ENCODE data around the gene SKOR1. TPM values are rescaled to one million over a fixed set of nuclear protein-coding genes. Genes with fewer than 3 reads are reported as not detected.

The SKOR1 gene
- total RNA-seq, 1 experiment from 2014 or later: 0.22 TPM

DNA sequence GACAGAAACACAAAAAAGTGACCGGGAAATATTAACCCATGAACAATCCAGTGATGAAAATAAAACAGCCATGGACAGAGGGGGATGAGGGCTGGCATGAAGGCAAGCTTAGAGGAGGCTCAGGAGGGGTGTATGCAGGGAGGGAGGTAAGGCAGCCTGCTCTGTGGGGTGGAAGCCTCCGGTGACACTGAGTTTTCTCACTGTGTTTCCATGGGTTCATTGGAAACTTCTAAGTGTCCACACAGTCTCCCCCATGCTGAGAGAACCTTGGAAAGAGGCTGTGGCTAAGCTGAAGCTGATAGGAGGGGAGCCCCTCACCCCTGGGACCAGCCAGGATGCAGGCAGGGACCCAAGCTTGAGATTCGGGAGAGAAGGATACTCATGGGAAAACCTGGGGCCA lies 6.8 kb upstream of the SKOR1 start:
- POLR2A ChIA-PET: no interaction called here
- TF ChIP-seq, protein P1, sequence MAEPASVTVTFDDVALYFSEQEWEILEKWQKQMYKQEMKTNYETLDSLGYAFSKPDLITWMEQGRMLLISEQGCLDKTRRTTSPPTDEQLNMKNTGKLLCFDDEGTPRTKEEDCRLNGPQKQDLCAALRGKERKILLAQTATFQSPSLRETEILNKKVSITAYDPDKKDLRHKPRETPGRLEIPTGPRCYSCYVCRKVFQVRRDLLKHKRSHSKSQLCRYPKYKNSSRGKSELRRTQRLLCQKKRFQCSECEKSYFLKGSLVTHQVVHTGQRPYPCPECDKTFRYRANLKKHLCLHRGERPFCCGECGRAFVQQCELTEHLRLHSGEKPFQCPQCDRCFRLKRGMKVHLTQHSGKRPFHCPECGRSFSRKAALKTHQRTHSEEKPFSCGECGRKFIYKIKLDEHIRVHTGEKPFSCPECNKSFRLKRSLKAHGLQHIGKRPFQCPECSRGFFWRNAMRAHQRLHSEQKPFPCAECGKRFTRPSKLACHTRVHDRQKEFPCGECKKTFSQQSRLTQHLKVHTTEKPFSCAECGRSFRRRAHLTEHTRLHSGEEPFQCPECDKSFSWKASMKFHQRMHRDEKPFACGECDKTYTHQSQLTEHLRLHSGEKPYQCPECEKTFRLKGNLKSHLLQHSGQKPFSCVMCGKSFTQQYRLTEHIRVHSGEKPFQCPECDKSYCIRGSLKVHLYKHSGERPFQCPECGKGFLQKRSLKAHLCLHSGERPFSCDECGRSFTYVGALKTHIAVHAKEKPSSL (CRISPR knock-in tag; conservative IDR thresholded peaks at IDR 0.05): no peak
- no peak for TF ChIP-seq KAT7 (CRISPR knock-in tag; IDR thresholded peaks at IDR 0.05; ENCODE audit: borderline replicate concordance)
- no peak for ATAC-seq
- H3K36me3 Mint-ChIP-seq: peaks cover 4% of the 10 kb centered on the region
- peaks cover 78% of the 10 kb centered on the region for H3K27me3 Mint-ChIP-seq (ENCODE audit: low read depth)
- DNase-seq (ENCODE audit: low spot score): peak; percentile 3
- H3K27ac Mint-ChIP-seq: no peak overlapping the region
- H3K4me1 Mint-ChIP-seq: peaks cover 33% of the 10 kb centered on the region
- H3K4me3 Mint-ChIP-seq: no peak overlapping the region
- H3K9me3 Mint-ChIP-seq: peaks cover 13% of the 10 kb centered on the region
- CTCF ChIA-PET: interaction anchor here (3.1 to 4.0 kb wide), 2 partner anchors 14 to 317 kb away, joined by 10 to 16 read pairs; no protein-coding TSS in a partner anchor

DNA sequence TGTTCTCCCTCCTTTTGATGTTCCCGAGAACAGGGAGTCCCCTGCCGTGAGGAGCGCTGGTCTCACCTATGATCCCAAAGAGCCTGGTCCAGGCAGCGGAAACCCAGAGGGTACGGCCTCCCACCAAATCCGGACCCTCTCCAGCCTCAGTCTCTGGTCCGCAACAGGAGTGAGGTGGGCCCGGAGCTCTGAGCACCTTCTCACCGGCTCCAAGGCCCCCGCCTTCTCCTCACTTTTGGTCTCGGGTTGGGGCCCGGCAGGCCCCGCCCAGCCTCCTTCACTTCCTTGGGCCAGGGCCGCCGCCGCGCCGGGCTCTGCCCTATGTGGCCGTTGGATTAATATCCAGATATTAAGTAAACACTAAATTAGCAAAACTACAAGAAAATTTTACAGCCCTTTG lies 5.7 kb upstream of the SKOR1 start:
- TF ChIP-seq FOXP1 (CRISPR knock-in tag; IDR thresholded peaks at IDR 0.05; ENCODE audit: borderline replicate concordance) (0 out of 2 replicates have a peak, but pooled peaks have one; percentile 24), NR1H2 (CRISPR knock-in tag; IDR thresholded peaks at IDR 0.05) (no peak)
- ChIA-PET CTCF (interaction anchor here (3.1 to 4.0 kb wide), 2 partner anchors 13 to 318 kb away, joined by 10 to 16 read pairs; no protein-coding TSS in a partner anchor), POLR2A (no interaction called here)
- peaks cover 41% of the 10 kb centered on the region for H3K4me1 Mint-ChIP-seq
- ATAC-seq (no peak), DNase-seq (ENCODE audit: low spot score) (no peak)
- peak overlapping the region; percentile 60 for H3K4me3 Mint-ChIP-seq
- peaks cover 13% of the 10 kb centered on the region for H3K9me3 Mint-ChIP-seq
- no peak overlapping the region for H3K27ac Mint-ChIP-seq
- peaks cover 89% of the 10 kb centered on the region for H3K27me3 Mint-ChIP-seq (ENCODE audit: low read depth)
- peaks cover 4% of the 10 kb centered on the region for H3K36me3 Mint-ChIP-seq

DNA sequence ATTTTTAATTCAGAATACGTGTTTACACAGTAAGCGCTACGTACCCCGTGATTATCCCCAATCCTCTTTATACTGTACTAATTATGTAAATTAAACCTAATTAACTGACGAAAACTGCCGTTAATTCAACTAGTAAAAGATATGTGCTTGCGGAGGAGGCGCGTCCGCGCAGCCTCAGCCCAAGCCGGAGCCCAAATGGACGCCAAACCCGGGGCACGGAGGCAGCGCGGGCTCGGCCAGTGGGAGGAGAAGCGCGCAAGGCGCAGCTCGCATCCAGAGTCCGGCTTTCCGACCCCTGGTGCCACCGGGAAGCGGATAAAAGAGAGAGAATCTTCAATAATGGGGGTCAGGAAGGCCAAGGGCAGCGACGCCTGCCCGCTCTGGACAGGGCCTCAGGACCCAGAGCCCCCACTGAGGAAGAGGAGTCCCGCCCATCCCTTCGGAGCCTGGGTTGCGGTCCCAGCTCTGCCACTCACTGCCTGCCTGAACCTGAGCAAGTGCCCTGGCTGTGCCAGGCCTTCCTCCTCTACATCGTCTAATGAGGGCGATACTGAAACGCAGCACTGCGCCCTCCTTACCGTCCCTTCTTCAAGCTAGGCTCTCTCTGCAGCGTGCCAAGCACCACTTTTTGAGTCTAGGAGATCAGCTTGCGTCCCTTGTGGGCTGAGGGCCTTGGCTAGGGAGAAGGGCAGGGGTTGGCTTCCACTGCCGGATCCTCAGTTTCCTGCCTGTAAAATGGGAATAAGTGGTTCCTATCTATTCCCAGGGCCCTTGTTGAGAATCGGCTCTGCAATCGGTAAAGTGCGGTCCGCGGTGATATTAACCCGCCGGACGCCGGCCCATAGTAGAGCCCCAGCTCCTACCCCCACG lies 5.0 kb upstream of the SKOR1 start:
- Mint-ChIP-seq H3K27ac (no peak overlapping the region), H3K27me3 (ENCODE audit: low read depth) (peaks cover 96% of the 10 kb centered on the region), H3K36me3 (peaks cover 4% of the 10 kb centered on the region), H3K4me3 (peak overlapping the region; percentile 60), H3K9me3 (peaks cover 13% of the 10 kb centered on the region), H3K4me1 (peaks cover 45% of the 10 kb centered on the region)
- ChIA-PET POLR2A (interaction anchor here (0.9 kb wide), 1 partner anchor 16 kb away, joined by 3 read pairs; no protein-coding TSS in a partner anchor), CTCF (interaction anchor here (1.1 to 4.0 kb wide), 5 partner anchors 9 to 319 kb away, joined by 3 to 16 read pairs (median 4); no protein-coding TSS in a partner anchor)
- peak; percentile 50; the same call in 1 of the 2 replicates for TF ChIP-seq ETV6 (CRISPR knock-in tag; IDR thresholded peaks at IDR 0.05)
- TF ChIP-seq, protein P2, sequence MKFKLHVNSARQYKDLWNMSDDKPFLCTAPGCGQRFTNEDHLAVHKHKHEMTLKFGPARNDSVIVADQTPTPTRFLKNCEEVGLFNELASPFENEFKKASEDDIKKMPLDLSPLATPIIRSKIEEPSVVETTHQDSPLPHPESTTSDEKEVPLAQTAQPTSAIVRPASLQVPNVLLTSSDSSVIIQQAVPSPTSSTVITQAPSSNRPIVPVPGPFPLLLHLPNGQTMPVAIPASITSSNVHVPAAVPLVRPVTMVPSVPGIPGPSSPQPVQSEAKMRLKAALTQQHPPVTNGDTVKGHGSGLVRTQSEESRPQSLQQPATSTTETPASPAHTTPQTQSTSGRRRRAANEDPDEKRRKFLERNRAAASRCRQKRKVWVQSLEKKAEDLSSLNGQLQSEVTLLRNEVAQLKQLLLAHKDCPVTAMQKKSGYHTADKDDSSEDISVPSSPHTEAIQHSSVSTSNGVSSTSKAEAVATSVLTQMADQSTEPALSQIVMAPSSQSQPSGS (CRISPR knock-in tag; IDR thresholded peaks at IDR 0.05; ENCODE audit: borderline replicate concordance, low read depth): no peak
- no peak for TF ChIP-seq ATF1 (CRISPR knock-in tag; IDR thresholded peaks at IDR 0.05)
- TF ChIP-seq JAZF1 (CRISPR knock-in tag; IDR thresholded peaks at IDR 0.05): no peak
- TF ChIP-seq ZNF219 (CRISPR knock-in tag; IDR thresholded peaks at IDR 0.05; ENCODE audit: borderline replicate concordance): no peak
- TF ChIP-seq SMAD3 (CRISPR knock-in tag; IDR thresholded peaks at IDR 0.05; ENCODE audit: borderline replicate concordance): no peak
- TF ChIP-seq, protein P3, sequence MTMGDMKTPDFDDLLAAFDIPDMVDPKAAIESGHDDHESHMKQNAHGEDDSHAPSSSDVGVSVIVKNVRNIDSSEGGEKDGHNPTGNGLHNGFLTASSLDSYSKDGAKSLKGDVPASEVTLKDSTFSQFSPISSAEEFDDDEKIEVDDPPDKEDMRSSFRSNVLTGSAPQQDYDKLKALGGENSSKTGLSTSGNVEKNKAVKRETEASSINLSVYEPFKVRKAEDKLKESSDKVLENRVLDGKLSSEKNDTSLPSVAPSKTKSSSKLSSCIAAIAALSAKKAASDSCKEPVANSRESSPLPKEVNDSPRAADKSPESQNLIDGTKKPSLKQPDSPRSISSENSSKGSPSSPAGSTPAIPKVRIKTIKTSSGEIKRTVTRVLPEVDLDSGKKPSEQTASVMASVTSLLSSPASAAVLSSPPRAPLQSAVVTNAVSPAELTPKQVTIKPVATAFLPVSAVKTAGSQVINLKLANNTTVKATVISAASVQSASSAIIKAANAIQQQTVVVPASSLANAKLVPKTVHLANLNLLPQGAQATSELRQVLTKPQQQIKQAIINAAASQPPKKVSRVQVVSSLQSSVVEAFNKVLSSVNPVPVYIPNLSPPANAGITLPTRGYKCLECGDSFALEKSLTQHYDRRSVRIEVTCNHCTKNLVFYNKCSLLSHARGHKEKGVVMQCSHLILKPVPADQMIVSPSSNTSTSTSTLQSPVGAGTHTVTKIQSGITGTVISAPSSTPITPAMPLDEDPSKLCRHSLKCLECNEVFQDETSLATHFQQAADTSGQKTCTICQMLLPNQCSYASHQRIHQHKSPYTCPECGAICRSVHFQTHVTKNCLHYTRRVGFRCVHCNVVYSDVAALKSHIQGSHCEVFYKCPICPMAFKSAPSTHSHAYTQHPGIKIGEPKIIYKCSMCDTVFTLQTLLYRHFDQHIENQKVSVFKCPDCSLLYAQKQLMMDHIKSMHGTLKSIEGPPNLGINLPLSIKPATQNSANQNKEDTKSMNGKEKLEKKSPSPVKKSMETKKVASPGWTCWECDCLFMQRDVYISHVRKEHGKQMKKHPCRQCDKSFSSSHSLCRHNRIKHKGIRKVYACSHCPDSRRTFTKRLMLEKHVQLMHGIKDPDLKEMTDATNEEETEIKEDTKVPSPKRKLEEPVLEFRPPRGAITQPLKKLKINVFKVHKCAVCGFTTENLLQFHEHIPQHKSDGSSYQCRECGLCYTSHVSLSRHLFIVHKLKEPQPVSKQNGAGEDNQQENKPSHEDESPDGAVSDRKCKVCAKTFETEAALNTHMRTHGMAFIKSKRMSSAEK (CRISPR knock-in tag; IDR thresholded peaks at IDR 0.05; ENCODE audit: borderline replicate concordance): no peak
- TF ChIP-seq FOXJ3 (CRISPR knock-in tag; IDR thresholded peaks at IDR 0.05; ENCODE audit: borderline replicate concordance): no peak
- TF ChIP-seq GTF2I (CRISPR knock-in tag; conservative IDR thresholded peaks at IDR 0.05): 0 out of 2 replicates have a peak, but pooled peaks have one; percentile 51
- no peak for TF ChIP-seq MYBL2 (CRISPR knock-in tag; IDR thresholded peaks at IDR 0.05)
- no peak for TF ChIP-seq ZNF396 (CRISPR knock-in tag; IDR thresholded peaks at IDR 0.05; ENCODE audit: borderline replicate concordance)
- TF ChIP-seq TEAD4 (CRISPR knock-in tag; IDR thresholded peaks at IDR 0.05): no peak
- no peak for TF ChIP-seq ZNF423 (CRISPR knock-in tag; IDR thresholded peaks at IDR 0.05)
- TF ChIP-seq, protein P4, sequence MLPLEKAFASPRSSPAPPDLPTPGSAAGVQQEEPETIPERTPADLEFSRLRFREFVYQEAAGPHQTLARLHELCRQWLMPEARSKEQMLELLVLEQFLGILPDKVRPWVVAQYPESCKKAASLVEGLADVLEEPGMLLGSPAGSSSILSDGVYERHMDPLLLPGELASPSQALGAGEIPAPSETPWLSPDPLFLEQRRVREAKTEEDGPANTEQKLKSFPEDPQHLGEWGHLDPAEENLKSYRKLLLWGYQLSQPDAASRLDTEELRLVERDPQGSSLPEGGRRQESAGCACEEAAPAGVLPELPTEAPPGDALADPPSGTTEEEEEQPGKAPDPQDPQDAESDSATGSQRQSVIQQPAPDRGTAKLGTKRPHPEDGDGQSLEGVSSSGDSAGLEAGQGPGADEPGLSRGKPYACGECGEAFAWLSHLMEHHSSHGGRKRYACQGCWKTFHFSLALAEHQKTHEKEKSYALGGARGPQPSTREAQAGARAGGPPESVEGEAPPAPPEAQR (CRISPR knock-in tag; IDR thresholded peaks at IDR 0.05): no peak
- TF ChIP-seq TP53 (CRISPR knock-in tag; IDR thresholded peaks at IDR 0.05): no peak
- no peak for DNase-seq (ENCODE audit: low spot score)
- no peak for ATAC-seq

Data from WTC11 (cell line).